ENCODE measurements around the gene CRTC2.

The CRTC2 gene

GRCh38 chr1:153933955-153934354, 24.5 kb downstream of the CRTC2 start:
- Histone ChIP-seq H3K4me1 (ENCODE audit: low read length) (no peaks in the 10 kb centered on the region), H3K27ac (ENCODE audit: low read length) (no peak overlapping the region), H3K36me3 (replicated peaks; ENCODE audit: low read depth, low read length) (peaks cover 78% of the 10 kb centered on the region), H3K4me3 (ENCODE audit: low read length) (no peak overlapping the region), H4K20me1 (ENCODE audit: insufficient read depth, low read length) (no peaks in the 10 kb centered on the region; the same call in none of the 2 replicates), H3K9me3 (ENCODE audit: insufficient read depth, low read length) (no peaks in the 10 kb centered on the region), H3K27me3 (ENCODE audit: low read depth, low read length) (no peaks in the 10 kb centered on the region), H2AFZ (ENCODE audit: low read depth, low read length) (no peak overlapping the region), H3K4me2 (ENCODE audit: low read length) (no peak overlapping the region), H3K79me2 (ENCODE audit: low read length) (no peaks in the 10 kb centered on the region), H3K9ac (ENCODE audit: low read length) (no peak overlapping the region)
- TF ChIP-seq CTCF (IDR thresholded peaks at IDR 0.05; ENCODE audit: low read depth, low read length) (no peak), EZH2phosphoT487 (IDR thresholded peaks at IDR 0.05; ENCODE audit: low read depth) (no peak)

GRCh38 chr1:153933430-153933829, 25.0 kb downstream of the CRTC2 start:
- H3K4me2 ChIP-seq (ENCODE audit: low read length) = no peak overlapping the region
- no peaks in the 10 kb centered on the region for H3K27me3 ChIP-seq (ENCODE audit: low read depth, low read length)
- peaks cover 76% of the 10 kb centered on the region for H3K36me3 ChIP-seq (replicated peaks; ENCODE audit: low read depth, low read length)
- H3K4me1 ChIP-seq (ENCODE audit: low read length) = no peaks in the 10 kb centered on the region
- no peaks in the 10 kb centered on the region for H3K79me2 ChIP-seq (ENCODE audit: low read length)
- H3K9me3 ChIP-seq (ENCODE audit: insufficient read depth, low read length) = no peaks in the 10 kb centered on the region
- no peak overlapping the region for H3K4me3 ChIP-seq (ENCODE audit: low read length)
- H4K20me1 ChIP-seq (ENCODE audit: insufficient read depth, low read length) = no peaks in the 10 kb centered on the region; the same call in none of the 2 replicates
- no peak overlapping the region for H3K27ac ChIP-seq (ENCODE audit: low read length)
- H2AFZ ChIP-seq (ENCODE audit: low read depth, low read length) = no peak overlapping the region
- TF ChIP-seq CTCF (IDR thresholded peaks at IDR 0.05; ENCODE audit: low read depth, low read length) (no peak), EZH2phosphoT487 (IDR thresholded peaks at IDR 0.05; ENCODE audit: low read depth) (no peak)
- H3K9ac ChIP-seq (ENCODE audit: low read length) = no peak overlapping the region

- Histone ChIP-seq H3K4me2 (ENCODE audit: low read length) (no peak overlapping the region), H4K20me1 (ENCODE audit: insufficient read depth, low read length) (no peaks in the 10 kb centered on the region; the same call in none of the 2 replicates), H3K27ac (ENCODE audit: low read length) (no peak overlapping the region), H3K36me3 (replicated peaks; ENCODE audit: low read depth, low read length) (peaks cover 72% of the 10 kb centered on the region), H3K9me3 (ENCODE audit: insufficient read depth, low read length) (no peaks in the 10 kb centered on the region), H3K79me2 (ENCODE audit: low read length) (no peaks in the 10 kb centered on the region), H2AFZ (ENCODE audit: low read depth, low read length) (no peak overlapping the region), H3K4me3 (ENCODE audit: low read length) (no peak overlapping the region), H3K9ac (ENCODE audit: low read length) (no peak overlapping the region), H3K4me1 (ENCODE audit: low read length) (no peaks in the 10 kb centered on the region), H3K27me3 (ENCODE audit: low read depth, low read length) (no peaks in the 10 kb centered on the region)
- no peak for TF ChIP-seq EZH2phosphoT487 (IDR thresholded peaks at IDR 0.05; ENCODE audit: low read depth)
- no peak for TF ChIP-seq CTCF (IDR thresholded peaks at IDR 0.05; ENCODE audit: low read depth, low read length)
Measured at GRCh38 chr1:153932156-153933131, 26.0 kb downstream of the CRTC2 start.
